ENCODE results near the gene COL23A1.

COL23A1 gene

GRCh38 chr5:178469975-178470759 lies 120.0 kb downstream of the COL23A1 start:
- DNase-seq, result no peak

GRCh38 chr5:178469011-178469974 lies 120.9 kb downstream of the COL23A1 start:
- DNase-seq, result no peak

DNA sequence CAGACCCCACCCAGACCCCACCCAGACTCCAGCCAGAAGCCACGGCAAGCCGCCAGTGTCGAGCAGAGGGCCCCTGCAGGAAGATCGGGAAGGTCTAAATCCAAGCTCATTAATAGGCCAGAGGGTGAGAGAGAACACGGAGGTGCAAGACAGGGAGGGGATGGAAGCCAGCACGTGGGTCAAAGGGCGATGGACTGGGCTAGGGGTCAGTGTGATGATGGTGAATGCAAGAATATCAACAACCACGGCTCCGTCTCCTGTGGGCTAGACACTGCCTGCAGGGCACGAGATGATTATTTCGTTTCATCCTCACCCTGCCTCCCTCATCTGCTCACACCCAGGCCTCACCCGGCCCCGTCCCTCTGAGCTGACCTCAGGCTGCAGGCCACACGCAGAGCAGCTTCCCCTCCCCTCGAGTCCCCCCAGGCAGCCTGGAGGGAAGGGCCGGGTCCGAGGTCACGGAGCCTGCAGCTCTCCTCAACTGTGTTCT lies 122.0 kb downstream of the COL23A1 start:
- no peak for DNase-seq

- no peak for DNase-seq
Measured at GRCh38 chr5:178467568-178468195, 122.5 kb downstream of the COL23A1 start.

DNA sequence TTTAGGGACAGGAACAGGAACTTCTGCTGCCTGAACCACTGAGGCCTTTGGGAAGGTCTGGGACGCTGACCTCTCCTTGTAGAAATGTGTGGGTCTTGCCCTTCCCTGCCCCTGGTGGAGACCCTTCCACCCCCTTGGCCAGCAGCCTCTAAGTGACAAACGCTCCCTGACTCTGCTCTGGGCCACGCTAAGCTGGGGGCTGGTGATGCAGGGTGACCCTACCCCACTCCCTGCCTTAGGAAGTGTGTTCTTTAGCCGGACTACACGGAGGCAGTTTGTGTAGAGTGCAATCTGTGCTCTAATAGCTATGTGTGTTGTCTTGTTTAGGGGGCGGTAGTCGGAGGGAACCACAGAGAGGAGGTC lies 123.0 kb downstream of the COL23A1 start:
- no peak for DNase-seq

GRCh38 chr5:178466342-178466741 lies 123.9 kb downstream of the COL23A1 start:
- DNase-seq, result no peak

- no peak for DNase-seq
Measured at GRCh38 chr5:178465861-178466288, 124.3 kb downstream of the COL23A1 start.

- DNase-seq, result no peak
Measured at GRCh38 chr5:178465228-178465860, 124.8 kb downstream of the COL23A1 start.

DNA sequence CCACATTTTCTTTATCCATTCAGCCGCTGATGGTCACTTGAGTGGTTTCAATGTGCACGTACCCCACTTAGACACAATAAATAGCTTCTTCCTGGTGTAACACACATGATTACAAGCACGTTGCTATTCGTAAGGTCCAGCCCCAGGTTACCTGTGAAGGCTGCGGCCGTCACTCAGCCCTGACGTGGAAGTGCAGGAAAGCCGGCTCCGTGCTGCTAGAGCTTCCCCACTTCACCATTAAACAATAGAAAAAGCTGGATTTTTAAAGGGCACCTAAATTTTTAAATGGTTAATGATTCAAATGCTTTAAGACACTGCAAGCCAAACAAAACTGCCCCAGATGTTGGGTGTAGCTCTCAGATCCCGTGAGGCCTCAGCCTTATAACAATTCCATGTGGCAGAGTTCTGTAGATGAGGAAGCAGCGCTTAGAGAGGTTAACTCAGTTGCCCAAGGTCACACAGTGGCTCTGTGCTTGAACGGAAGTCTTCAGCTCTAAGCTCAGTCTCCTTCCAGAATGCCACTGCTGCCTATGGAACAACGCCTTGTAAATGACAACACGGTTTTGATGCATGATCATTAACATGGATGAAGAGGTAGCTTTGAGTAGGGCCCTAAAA lies 125.7 kb downstream of the COL23A1 start:
- no peak for DNase-seq

- no peak for DNase-seq
Measured at GRCh38 chr5:178463321-178464155, 126.7 kb downstream of the COL23A1 start.

- no peak for DNase-seq
Measured at GRCh38 chr5:178462816-178463215, 127.4 kb downstream of the COL23A1 start.

GRCh38 chr5:178462076-178462475 lies 128.1 kb downstream of the COL23A1 start:
- DNase-seq, result no peak

- DNase-seq, result no peak
Measured at GRCh38 chr5:178461004-178461730, 129.0 kb downstream of the COL23A1 start.

DNA sequence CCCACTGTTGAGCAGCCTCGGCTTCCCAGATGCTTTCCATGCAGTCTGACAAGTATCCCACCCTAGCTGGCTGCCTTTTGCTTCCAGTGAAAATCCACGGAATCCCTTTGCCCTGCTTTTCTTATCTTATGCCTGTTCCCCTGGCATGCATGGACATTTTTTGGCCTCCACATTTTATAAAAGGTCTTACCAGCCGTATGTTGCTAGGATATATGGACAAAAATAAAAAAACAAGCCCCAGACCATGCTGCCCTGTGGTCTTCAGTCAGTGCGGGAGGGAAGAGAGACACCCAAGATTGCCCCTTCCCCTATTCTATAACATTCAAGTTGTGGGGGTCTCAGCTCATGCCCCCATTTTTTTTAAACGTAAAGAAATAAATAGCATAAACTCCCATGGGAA lies 129.6 kb downstream of the COL23A1 start:
- no peak for DNase-seq

GRCh38 chr5:178460174-178460573 lies 130.0 kb downstream of the COL23A1 start:
- DNase-seq, result no peak

GRCh38 chr5:178458140-178458539 lies 132.1 kb downstream of the COL23A1 start:
- DNase-seq, result no peak

DNA sequence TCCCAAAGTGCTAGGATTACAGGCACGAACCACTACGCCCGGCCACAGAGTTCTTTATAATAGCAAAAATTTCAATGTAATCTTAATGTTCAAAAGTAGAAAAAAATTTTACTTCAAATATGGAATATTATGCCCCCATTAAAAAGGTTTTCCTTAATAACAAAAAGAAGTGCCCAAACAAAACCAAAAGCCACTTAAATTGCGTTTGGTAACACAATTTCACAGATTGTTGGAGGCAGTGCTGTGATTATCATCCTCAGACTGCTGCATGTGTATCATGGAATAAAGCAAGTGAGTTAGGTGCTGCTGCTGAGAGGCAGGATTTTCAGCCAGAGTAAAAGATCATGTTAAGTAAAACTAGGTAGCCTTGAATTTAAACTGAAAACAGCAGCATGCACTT lies 132.7 kb downstream of the COL23A1 start:
- DNase-seq, result no peak

- DNase-seq, result no peak
Measured at GRCh38 chr5:178455480-178455835, 134.7 kb downstream of the COL23A1 start.

DNA sequence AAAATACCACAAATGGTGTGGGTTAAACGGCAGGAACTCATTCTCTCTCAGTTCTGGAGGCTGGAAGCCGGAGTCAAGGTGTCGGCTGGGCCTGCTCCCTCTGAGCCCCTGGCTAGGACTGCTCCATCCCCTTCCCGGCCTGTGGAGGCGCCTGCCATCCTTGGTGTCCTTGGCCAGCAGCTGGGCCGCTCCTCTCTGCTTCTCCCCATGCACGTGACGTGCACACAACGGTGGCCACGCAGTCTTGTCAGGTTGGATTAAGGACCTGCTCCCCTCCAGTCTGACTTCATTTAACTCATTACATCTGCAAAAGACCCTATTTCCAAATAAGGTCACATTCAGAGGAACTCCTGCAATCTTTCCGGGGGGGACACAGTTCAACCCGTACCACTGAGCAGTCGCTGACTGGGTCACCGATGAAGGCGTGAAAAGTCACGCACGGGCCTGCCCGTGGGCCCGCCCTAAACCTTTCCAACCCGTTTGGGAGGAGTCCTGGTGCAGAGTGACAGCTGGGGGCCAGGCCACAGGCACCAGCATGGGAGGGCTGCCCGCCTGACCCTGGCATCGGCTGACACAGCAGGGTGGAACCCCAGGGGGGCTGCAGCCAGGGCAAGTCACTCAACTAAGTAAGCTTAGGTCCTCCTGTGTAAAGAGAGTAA lies 135.2 kb downstream of the COL23A1 start:
- no peak for DNase-seq

DNA sequence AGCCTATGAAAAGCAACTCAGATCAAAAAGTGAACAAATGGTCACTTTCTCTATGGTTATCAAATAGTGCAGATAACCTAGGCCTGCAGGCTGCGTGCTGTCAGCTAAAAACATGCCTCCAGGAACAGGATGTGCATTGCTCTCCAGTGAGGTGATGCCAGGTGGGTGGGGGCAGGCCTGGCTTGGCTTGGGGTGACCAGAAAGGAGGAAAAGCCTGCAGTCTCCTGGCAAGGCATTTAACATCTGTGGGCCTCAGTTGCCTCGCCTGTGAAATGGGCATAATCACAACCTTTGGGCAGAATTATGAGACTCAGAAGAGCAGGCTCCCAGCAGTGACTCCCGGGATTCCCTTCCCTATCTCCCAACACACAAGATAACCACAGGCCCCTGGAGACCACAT lies 135.9 kb downstream of the COL23A1 start:
- DNase-seq, result no peak

All from DMS79 treated with DMSO at 0.1 percent for 48 hours (cell line).